SK-N-SH treated with all-trans-retinoic acid at 6 μM for 48 hours (cell line): ENCODE measurements around the gene RIPOR3.

Experiments used
- BACH2 ChIP-seq: fragments of 250-450 bp; sonication (Bioruptor Pico); IDR thresholded peaks from 2 replicates; pipeline ENCODE4 v1.9.0; 2021; ENCODE audit warnings: mild to moderate bottlenecking, borderline replicate concordance
- ISL1 ChIP-seq: fragments of 250-450 bp; sonication (Bioruptor Pico); IDR thresholded peaks from 2 replicates; pipeline ENCODE4 v2.1.2; 2022; ENCODE audit warnings: mild to moderate bottlenecking, moderate library complexity
- PPARA ChIP-seq: fragments of 250-450 bp; sonication (Bioruptor Pico); IDR thresholded peaks from 2 replicates; pipeline ENCODE4 v1.5.0; 2020; ENCODE audit warnings: mild to moderate bottlenecking, borderline replicate concordance
- TOX ChIP-seq: fragments of 250-450 bp; sonication (Bioruptor Pico); IDR thresholded peaks from 2 replicates; pipeline ENCODE4 v1.8.0; 2021; ENCODE audit warnings: mild to moderate bottlenecking, moderate library complexity, borderline replicate concordance
- ZFP3 ChIP-seq: fragments of 250-450 bp; sonication (Bioruptor Pico); IDR thresholded peaks from 2 replicates; pipeline ENCODE4 v1.5.0; 2020; ENCODE audit warnings: mild to moderate bottlenecking, moderate library complexity
- ZFP30 ChIP-seq: fragments of 450-650 bp; formaldehyde crosslinking; IDR thresholded peaks from 2 replicates; pipeline ENCODE4 v1.5.0; 2022; ENCODE audit warnings: mild to moderate bottlenecking, moderate library complexity
- ZNF565 ChIP-seq: fragments of 450-650 bp; formaldehyde crosslinking; conservative IDR thresholded peaks from 2 replicates; pipeline ENCODE4 v1.5.0; 2020; ENCODE audit warnings: low read depth, mild to moderate bottlenecking, moderate library complexity

- TF ChIP-seq BACH2 (CRISPR knock-in tag) (no peak), TOX (CRISPR knock-in tag) (no peak), ISL1 (CRISPR knock-in tag) (no peak), ZNF565 (no peak), ZFP3 (no peak), ZFP30 (no peak), PPARA (CRISPR knock-in tag) (no peak)
Observed at GRCh38 chr20:50727792-50728485, 36.6 kb upstream of the RIPOR3 start.
